Activated T-cell treated with anti-CD3 and anti-CD28 coated beads, Interleukin-2, amount 50 U/mL, for 48 hours (primary cell): ENCODE results near the gene NDUFS5.
"Not testable (repeated sequence)": the region's sequence is repeated elsewhere in the genome, so short reads cannot be mapped to it uniquely, and the experiment has no call there.

Source experiments
- DNase-seq, 2 experiments: peaks; one replicate each; pipeline ENCODE4 v3.0.0-alpha.2; 2020

The NDUFS5 gene

GRCh38 chr1:39016604-39017171 is 9.5 kb upstream of the NDUFS5 start:
- no peak for DNase-seq

GRCh38 chr1:39017266-39017665 is 8.9 kb upstream of the NDUFS5 start:
- DNase-seq: no peak

- DNase-seq: not testable (repeated sequence)
Measured at GRCh38 chr1:39020494-39020893, 5.7 kb upstream of the NDUFS5 start.

- DNase-seq: no peak
Measured at GRCh38 chr1:39021426-39021825, 4.7 kb upstream of the NDUFS5 start.

- no peak for DNase-seq
Measured at GRCh38 chr1:39023140-39023539, 3.0 kb upstream of the NDUFS5 start.

GRCh38 chr1:39026866-39027507 is 837 bp downstream of the NDUFS5 start:
- no peak for DNase-seq

GRCh38 chr1:39034114-39034654 is 8.0 kb downstream of the NDUFS5 start:
- DNase-seq: no peak

GRCh38 chr1:39036678-39037077 is 10.5 kb downstream of the NDUFS5 start:
- DNase-seq: no peak

GRCh38 chr1:39043513-39043912 is 17.4 kb downstream of the NDUFS5 start:
- DNase-seq: no peak

- no peak for DNase-seq
Measured at GRCh38 chr1:39044762-39045161, 18.6 kb downstream of the NDUFS5 start.

GRCh38 chr1:39045231-39045630 is 19.1 kb downstream of the NDUFS5 start:
- no peak for DNase-seq

- DNase-seq: no peak
Measured at GRCh38 chr1:39046613-39047210, 20.6 kb downstream of the NDUFS5 start.

- no peak for DNase-seq
Measured at GRCh38 chr1:39047374-39048229, 21.5 kb downstream of the NDUFS5 start.

- DNase-seq: no peak
Measured at GRCh38 chr1:39048745-39049370, 22.7 kb downstream of the NDUFS5 start.

GRCh38 chr1:39050001-39050400 is 23.9 kb downstream of the NDUFS5 start:
- DNase-seq: no peak

- DNase-seq: not testable (repeated sequence)
Measured at GRCh38 chr1:39051193-39051850, 25.2 kb downstream of the NDUFS5 start.

- no peak for DNase-seq
Measured at GRCh38 chr1:39051956-39052355, 25.8 kb downstream of the NDUFS5 start.

GRCh38 chr1:39055213-39055710 is 29.1 kb downstream of the NDUFS5 start:
- not testable (repeated sequence) for DNase-seq

- not testable (repeated sequence) for DNase-seq
Measured at GRCh38 chr1:39061516-39061915, 35.4 kb downstream of the NDUFS5 start.

GRCh38 chr1:39061951-39062350 is 35.8 kb downstream of the NDUFS5 start:
- no peak for DNase-seq

- DNase-seq: no peak
Measured at GRCh38 chr1:39063191-39063590, 37.0 kb downstream of the NDUFS5 start.

GRCh38 chr1:39063775-39064174 is 37.6 kb downstream of the NDUFS5 start:
- DNase-seq: no peak
